HG02623 (cell line): Measurements from ENCODE around the gene CSRNP2.
A peak's percentile ranks its signal among the peaks of the same experiment; 100 is the strongest.
"Not testable (repeated sequence)": the region's sequence is repeated elsewhere in the genome, so short reads cannot be mapped to it uniquely, and the experiment has no call there.

Experiments used
- ATAC-seq: cut with Tn5 transposase; IDR thresholded peaks from one replicate; pipeline ENCODE4 v1.9.1; 2021; ENCODE audit warnings: moderate library complexity; ENCODE audit not compliant: unreplicated experiment

Gene CSRNP2

DNA sequence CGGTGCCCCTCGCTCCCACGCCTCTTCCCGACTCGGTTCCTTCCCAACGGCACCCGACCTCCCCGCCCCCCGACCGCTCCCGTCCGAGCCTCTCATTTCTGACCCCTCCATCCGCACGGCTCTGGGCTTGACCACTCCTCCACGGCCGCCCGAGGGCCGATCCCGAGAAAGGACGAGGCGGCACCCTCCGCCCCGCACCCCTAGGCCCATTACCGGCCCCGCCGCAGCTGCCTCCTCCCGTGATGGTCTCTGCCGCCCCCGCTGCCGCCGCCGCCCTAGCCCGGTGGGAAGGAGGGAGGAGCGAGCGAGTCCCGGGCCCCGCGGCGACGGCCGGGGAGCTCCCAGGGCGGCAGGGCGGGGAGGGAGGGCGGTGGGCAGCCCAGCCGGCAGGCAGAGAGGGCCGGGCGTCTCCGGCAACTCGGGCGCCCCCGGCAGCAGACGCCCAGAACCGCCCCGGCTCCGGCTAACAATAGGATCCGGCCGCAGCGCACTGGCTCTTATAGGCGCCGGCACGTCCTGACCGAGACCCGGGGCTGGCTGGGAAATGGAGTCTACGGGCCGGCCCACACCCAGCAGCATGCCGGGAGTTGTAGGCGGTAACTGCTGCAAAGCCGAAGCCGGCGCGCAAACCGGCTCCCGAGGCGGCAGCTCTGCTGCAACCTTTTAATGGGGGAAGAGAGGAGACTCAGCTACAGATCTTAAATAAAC, at the start of gene CSRNP2:
TSS of gene CSRNP2 (minus strand) at position 471 of the 708 bp plus-strand sequence. CDS start 7,035 bp downstream, outside the sequence.
- ATAC-seq = peak; percentile 96

GRCh38 chr12:51132693-51133092, 49.3 kb upstream of the CSRNP2 start:
- ATAC-seq = no peak

- no peak for ATAC-seq
Measured at GRCh38 chr12:51131745-51132521, 48.5 kb upstream of the CSRNP2 start.

DNA sequence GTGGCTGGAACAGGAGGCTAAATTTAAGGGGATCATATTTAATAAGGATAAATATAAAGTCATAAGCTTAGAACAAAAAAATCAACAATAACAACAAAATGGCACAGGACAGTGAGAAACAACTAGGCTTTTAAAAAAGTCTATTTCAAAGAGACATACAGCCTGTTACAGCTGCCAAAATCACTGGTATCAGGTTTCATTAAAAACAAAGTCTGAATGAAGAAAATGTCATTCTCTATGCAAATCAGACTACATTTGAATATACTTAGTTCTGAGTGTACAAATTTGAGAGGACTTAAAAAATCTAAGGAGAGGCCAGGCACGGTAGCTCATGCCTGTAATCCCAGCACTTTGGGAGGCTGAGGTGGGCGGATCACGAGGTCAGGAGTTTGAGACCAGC, 45.5 kb upstream of the CSRNP2 start:
- ATAC-seq = no peak

DNA sequence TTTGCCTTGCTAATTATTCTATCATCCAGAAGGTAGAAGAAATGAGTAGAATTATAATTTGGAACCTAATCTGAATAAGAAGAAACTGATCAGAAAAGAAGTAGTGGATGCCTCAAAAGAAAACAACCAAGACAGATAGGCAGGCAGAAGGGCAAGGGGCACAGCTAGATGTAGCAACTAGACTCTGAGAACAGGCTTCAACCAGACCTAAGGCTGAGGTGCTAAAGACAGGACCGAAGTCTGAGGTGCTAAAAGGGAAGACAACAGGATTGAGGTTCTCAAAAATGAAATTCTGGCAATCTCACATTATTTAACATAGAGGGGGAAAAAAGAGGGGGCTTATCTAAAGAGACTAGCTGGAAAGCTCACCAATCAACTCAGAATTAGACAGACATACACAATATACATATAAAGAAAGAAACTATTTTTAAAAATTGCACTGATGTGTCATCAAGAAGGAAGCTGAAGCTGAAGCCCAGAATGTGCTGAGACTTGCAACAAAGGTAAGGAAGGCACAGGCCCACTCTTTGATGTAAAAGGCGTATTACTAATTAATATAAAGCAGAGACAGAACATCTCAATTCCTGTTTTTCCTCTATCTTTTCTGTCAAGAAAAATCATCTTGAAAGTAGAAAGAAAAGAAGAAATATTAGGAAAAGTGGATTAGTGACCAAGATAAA, 43.8 kb upstream of the CSRNP2 start:
- no peak for ATAC-seq

GRCh38 chr12:51126297-51126696, 42.9 kb upstream of the CSRNP2 start:
- no peak for ATAC-seq

DNA sequence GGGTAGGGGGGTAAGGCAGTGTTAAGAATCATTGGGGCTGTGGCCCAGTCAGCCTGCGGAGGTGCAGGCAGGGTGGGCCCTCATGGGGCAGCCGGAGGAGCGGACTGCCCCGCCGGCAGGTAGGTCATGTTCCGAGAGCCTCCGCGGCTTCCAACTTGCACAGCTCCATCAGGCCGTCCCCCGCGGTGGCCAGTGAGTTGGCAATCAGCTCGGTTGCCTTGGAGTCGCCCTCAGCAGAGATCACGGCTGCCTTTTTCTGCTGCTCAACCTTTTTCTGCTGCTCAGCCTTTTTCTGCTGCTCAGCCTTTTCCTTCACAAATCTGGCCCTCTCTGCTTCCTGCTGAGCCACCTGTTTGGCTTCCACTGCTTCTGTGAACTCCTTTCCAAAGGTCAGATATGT, 41.1 kb upstream of the CSRNP2 start:
- ATAC-seq = no peak

DNA sequence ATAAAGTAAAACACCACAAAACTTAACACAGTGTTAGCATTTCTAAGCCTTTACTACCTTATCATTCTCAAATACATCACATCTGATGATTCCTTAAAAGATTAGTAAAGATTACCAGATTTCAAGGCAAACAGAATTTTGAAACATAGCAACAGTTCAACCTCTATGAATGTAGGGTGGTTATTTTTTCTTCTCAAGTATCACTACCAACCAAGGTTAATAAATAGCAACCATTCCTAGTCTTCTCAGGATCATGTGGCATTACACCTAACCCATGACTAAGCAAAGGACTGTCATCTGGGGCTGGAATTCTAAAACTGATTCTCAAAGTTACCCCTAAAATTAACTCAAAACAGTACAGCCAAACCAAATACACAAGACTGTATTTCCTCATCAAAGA, 39.4 kb upstream of the CSRNP2 start:
- ATAC-seq = no peak

DNA sequence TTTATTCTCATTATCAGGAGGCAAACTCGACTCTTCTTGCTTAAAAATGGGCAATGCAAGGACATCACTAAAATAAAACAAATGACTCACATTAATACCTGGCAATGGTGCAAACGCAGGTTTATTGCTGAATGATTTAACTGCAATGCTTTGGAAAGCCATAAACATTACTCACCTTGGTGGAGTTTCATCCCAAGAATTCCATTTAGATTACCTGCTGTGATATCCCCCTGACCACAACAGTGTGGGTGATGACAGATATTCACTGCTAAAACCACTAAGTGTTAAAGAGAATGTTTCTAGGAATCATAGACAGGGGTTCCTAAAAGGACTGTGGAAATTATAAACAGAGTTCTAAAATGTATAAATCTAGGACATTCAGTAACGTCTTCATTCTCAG, 35.3 kb upstream of the CSRNP2 start:
- no peak for ATAC-seq

DNA sequence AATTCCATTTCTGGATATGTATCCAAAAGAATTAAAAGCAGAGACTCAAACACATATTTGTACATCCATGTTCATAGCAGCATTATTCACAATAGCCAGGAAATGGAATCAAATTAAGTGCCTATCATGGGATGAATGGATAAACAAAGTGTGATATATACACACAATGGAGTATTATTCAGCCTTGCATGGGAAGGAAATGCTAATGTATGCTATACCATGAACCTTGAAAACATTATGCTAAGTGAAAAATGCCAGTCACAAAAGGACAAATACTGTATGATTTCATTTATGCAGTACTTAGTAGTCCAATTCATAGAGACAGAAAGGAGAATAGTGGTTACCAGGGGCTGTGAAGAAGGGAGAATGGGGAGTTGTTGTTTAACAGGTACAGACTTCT, 32.1 kb upstream of the CSRNP2 start:
- no peak for ATAC-seq

- no peak for ATAC-seq
Measured at GRCh38 chr12:51108136-51108535, 24.7 kb upstream of the CSRNP2 start.

DNA sequence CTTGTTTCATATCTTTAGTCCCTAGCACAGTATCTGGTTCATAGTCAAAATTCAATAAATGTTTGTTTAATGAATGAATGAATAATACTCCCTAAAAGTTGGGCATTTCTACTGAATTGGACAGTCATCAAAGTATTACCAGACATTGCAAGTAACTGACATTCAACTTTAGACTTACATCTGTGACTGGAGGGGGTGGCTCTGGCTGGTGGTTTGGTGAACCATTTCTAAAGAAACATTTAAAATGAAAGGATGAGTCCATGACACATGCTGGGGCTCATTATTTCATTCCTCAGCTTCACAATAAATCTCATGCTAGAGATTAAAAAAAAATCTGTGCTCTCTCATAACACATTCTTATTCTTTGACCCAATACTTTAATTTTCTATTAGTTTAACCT, 20.6 kb upstream of the CSRNP2 start:
- no peak for ATAC-seq

GRCh38 chr12:51098611-51099010, 15.2 kb upstream of the CSRNP2 start:
- ATAC-seq = no peak

DNA sequence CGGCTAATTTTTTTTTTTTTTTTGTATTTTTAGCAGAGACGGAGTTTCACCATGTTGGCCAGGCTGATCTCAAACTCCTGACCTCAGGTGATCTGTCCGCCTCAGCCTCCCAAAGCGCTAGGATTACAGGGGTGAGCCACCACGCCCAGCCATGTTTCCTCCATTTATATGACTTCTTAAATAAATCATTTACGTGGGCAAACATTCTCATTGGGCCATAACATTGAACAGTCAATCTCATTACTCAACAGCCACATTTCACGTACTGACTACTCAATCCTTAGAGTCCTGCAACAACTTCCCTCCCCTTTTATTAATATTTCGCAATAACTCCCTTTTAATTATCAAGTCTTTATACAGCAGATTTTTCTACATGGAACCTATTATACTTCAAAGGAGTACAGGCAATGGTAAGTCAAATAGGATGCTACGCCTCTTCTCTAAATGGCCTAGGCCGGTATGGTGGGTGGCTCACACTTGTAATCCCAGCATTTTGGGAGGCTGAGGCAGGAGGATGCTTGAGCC, 7.4 kb upstream of the CSRNP2 start:
- ATAC-seq = no peak

DNA sequence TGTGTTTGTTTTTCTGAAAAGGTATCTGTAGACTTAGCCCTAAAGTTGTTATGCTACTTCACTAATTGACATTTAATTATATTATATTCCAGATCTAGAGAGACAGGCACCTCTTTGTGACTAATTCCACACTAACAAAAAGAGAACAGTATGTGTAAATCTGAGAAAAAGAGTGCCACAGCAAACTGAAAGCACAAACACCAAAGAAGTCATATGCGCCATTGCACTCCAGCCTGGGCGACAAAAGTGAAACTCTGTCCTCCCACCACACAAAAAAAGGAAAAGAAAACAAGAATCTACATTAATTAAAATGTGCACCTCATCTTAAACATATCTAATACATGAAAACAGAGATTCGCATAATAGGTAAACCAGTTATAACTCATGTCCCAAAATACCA, 4.4 kb upstream of the CSRNP2 start:
- no peak for ATAC-seq

GRCh38 chr12:51086933-51087332, 3.5 kb upstream of the CSRNP2 start:
- no peak for ATAC-seq

- no peak for ATAC-seq
Measured at GRCh38 chr12:51085757-51086156, 2.4 kb upstream of the CSRNP2 start.

DNA sequence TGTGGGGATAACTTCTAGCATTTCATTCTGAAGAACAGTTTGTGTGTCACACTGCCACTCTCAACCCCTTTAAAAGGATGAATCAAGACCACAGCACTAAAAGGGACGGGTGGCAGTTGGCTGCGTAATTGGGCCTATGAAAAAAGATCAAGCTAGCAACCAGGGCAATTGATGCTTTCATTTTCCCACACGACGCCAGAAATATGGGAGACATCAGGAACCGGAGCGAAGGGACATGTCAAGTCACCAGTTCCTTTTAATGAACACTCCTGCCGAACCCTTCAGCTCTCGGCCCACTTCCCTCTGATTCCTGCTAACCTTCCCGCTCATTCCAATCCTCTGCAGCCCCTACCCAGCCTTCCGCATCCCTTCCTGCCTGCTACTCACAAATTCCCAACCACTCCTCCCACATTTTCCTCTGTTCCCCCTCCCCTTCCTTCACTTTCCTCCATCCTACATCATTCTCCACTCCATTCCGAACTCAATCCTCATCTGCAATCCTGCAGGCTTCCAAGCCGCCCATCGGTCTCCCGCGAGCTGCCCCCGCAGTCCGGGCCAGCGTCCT, 753 bp downstream of the CSRNP2 start:
- no peak for ATAC-seq

GRCh38 chr12:51081421-51081820, 2.0 kb downstream of the CSRNP2 start:
- ATAC-seq = no peak

DNA sequence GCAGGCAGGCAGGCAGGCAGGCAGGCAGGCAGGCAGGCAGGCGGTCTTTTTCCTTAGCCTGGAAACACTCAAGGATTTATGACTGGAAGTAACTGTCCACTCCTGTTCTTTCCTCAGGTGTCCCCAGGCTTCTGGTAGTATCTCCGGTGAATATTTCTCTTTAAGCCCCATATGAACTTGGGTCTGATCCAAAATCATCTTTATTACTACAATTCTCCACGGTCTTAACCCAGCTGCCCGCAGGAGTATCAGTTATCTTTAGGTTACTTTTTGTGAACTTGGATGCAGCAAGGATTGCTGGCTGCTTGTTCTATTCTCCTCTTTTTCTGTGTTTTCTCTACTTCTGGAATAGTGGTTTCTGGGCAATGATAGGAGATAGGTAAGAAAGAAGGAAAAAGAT, 3.3 kb downstream of the CSRNP2 start:
- ATAC-seq = no peak

DNA sequence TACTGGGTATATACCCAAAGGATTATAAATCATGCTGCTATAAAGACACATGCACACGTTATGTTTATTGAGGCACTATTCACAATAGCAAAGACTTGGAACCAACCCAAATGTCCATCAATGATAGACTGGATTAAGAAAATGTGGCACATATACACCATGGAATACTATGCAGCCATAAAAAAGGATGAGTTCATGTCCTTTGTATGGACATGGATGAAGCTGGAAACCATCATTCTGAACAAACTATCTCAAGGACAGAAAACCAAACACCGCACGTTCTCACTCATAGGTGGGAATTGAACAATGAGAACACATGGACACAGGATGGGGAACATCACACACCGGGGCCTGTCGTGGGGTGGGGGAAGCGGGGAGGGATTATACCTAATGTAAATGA, 4.5 kb downstream of the CSRNP2 start:
- ATAC-seq = not testable (repeated sequence)
